Loucy (cell line): Measurements from ENCODE around the gene BCL2L15.

Source experiments
- H2AFZ ChIP-seq: fragments of 200-600 bp; sonication (generic); 2 replicates; pipeline ENCODE4 v1.6.0; 2016; ENCODE audit warnings: antibody characterized with exemption, mild to moderate bottlenecking, low read length, moderate library complexity
- H3F3A ChIP-seq: fragments of 200-600 bp; 2 replicates; pipeline ENCODE4 v1.6.0; 2016; ENCODE audit warnings: antibody characterized with exemption, low read depth, mild to moderate bottlenecking
- H3K27me3 ChIP-seq: fragments of 200-600 bp; sonication (generic); 2 replicates; pipeline ENCODE4 v1.6.1; 2014; ENCODE audit warnings: low read length, mild to moderate bottlenecking; ENCODE audit not compliant: insufficient read depth, poor library complexity, severe bottlenecking
- H3K36me3 ChIP-seq: fragments of 200-600 bp; sonication (generic); 2 replicates; pipeline ENCODE4 v1.6.1; 2016; ENCODE audit warnings: low read length; ENCODE audit not compliant: insufficient read depth
- H3K4me1 ChIP-seq: fragments of 200-600 bp; sonication (generic); 2 replicates; pipeline ENCODE4 v1.5.1; 2014; ENCODE audit warnings: low read length, mild to moderate bottlenecking; ENCODE audit not compliant: insufficient read depth, poor library complexity, severe bottlenecking
- H3K4me2 ChIP-seq: fragments of 200-600 bp; sonication (generic); 2 replicates; pipeline ENCODE4 v1.6.0; 2014; ENCODE audit warnings: antibody characterized with exemption, low read length, low read depth, mild to moderate bottlenecking; ENCODE audit not compliant: poor library complexity, severe bottlenecking
- H3K4me3 ChIP-seq: fragments of 200-600 bp; sonication (generic); 2 replicates; pipeline ENCODE4 v1.5.1; 2014; ENCODE audit warnings: low read length, mild to moderate bottlenecking, mixed read lengths; ENCODE audit not compliant: poor library complexity, severe bottlenecking
- H3K79me2 ChIP-seq: fragments of 200-600 bp; sonication (generic); 2 replicates; pipeline ENCODE4 v1.6.1; 2014; ENCODE audit warnings: low read length; ENCODE audit not compliant: insufficient read depth
- H3K9ac ChIP-seq: fragments of 200-600 bp; sonication (generic); 2 replicates; pipeline ENCODE4 v1.6.0; 2014; ENCODE audit warnings: mild to moderate bottlenecking, low read depth, low read length, moderate library complexity; ENCODE audit not compliant: poor library complexity, severe bottlenecking
- H3K9me2 ChIP-seq: fragments of 200-600 bp; sonication (generic); replicated peaks from 2 replicates; pipeline ENCODE4 v1.6.1; 2016; ENCODE audit warnings: low read depth, low read length, mixed read lengths
- H3K9me3 ChIP-seq: fragments of 200-600 bp; sonication (generic); 2 replicates; pipeline ENCODE4 v1.6.1; 2014; ENCODE audit warnings: mild to moderate bottlenecking, antibody characterized with exemption, low read length, low read depth; ENCODE audit not compliant: insufficient read depth
- H4K20me1 ChIP-seq: fragments of 200-600 bp; sonication (generic); 2 replicates; pipeline ENCODE4 v1.6.0; 2014; ENCODE audit warnings: antibody characterized with exemption, low read length, mild to moderate bottlenecking; ENCODE audit not compliant: insufficient read depth, poor library complexity, severe bottlenecking
- CTCF ChIP-seq: fragments of 200-600 bp; sonication (generic); conservative IDR thresholded peaks from 2 replicates; pipeline ENCODE4 v1.5.1; 2014; ENCODE audit warnings: mild to moderate bottlenecking, antibody characterized with exemption, low read length
- EZH2phosphoT487 ChIP-seq: fragments of 200-600 bp; IDR thresholded peaks from 2 replicates; pipeline ENCODE4 v1.6.1; 2018; ENCODE audit warnings: antibody characterized with exemption, mild to moderate bottlenecking, moderate library complexity, borderline replicate concordance

Gene BCL2L15

GRCh38 chr1:113860891-113861290 lies 26.5 kb downstream of the BCL2L15 start:
- no peak overlapping the region for H2AFZ ChIP-seq
- H3K4me3 ChIP-seq, result no peak overlapping the region

GRCh38 chr1:113859478-113860175 lies 27.8 kb downstream of the BCL2L15 start:
- H3K79me2 ChIP-seq, result 0 out of 2 replicates have a peak, but pooled peaks cover 9% of the 10 kb centered on the region
- TF ChIP-seq CTCF, result no peak
- no peak for TF ChIP-seq EZH2phosphoT487
- H3K9me3 ChIP-seq, result no peaks in the 10 kb centered on the region
- peaks cover 36% of the 10 kb centered on the region for H3K36me3 ChIP-seq
- no peak overlapping the region for H3K4me2 ChIP-seq
- H2AFZ ChIP-seq, result no peak overlapping the region
- H3K27me3 ChIP-seq, result no peaks in the 10 kb centered on the region
- H3K9me2 ChIP-seq, result no peaks in the 10 kb centered on the region
- H3K9ac ChIP-seq, result no peak overlapping the region
- no peaks in the 10 kb centered on the region for H3F3A ChIP-seq
- H4K20me1 ChIP-seq, result no peaks in the 10 kb centered on the region
- H3K4me1 ChIP-seq, result no peaks in the 10 kb centered on the region
- H3K4me3 ChIP-seq, result no peak overlapping the region

More at GRCh38 chr1:113860891-113861290, 26.5 kb downstream of the BCL2L15 start:
- H4K20me1 ChIP-seq, result no peaks in the 10 kb centered on the region
- TF ChIP-seq EZH2phosphoT487, result no peak
- H3K9me2 ChIP-seq, result no peaks in the 10 kb centered on the region
- H3K4me2 ChIP-seq, result no peak overlapping the region
- H3K9ac ChIP-seq, result no peak overlapping the region
- no peaks in the 10 kb centered on the region for H3K9me3 ChIP-seq
- peaks cover 22% of the 10 kb centered on the region; the same call in 1 of the 2 replicates for H3K79me2 ChIP-seq
- H3K27me3 ChIP-seq, result no peaks in the 10 kb centered on the region
- H3K4me1 ChIP-seq, result peaks cover 5% of the 10 kb centered on the region
- H3K36me3 ChIP-seq, result peaks cover 28% of the 10 kb centered on the region
- H3F3A ChIP-seq, result no peaks in the 10 kb centered on the region

GRCh38 chr1:113858982-113859381 lies 28.4 kb downstream of the BCL2L15 start:
- Histone ChIP-seq H3K9me3 (no peaks in the 10 kb centered on the region), H2AFZ (no peak overlapping the region), H3K36me3 (peaks cover 42% of the 10 kb centered on the region), H3K4me2 (no peak overlapping the region), H3K9me2 (no peaks in the 10 kb centered on the region), H3F3A (no peaks in the 10 kb centered on the region), H3K27me3 (no peaks in the 10 kb centered on the region), H3K4me3 (no peak overlapping the region), H3K9ac (no peak overlapping the region), H3K4me1 (no peaks in the 10 kb centered on the region), H3K79me2 (0 out of 2 replicates have a peak, but pooled peaks cover 5% of the 10 kb centered on the region), H4K20me1 (no peaks in the 10 kb centered on the region)
- TF ChIP-seq EZH2phosphoT487 (no peak), CTCF (no peak)

GRCh38 chr1:113858418-113858817 lies 29.0 kb downstream of the BCL2L15 start:
- Histone ChIP-seq H3K36me3 (peaks cover 42% of the 10 kb centered on the region), H3K9me2 (no peaks in the 10 kb centered on the region), H3K4me1 (no peaks in the 10 kb centered on the region), H3F3A (no peaks in the 10 kb centered on the region), H3K4me2 (no peak overlapping the region), H3K79me2 (0 out of 2 replicates have a peak, but pooled peaks cover 2% of the 10 kb centered on the region), H3K9me3 (no peaks in the 10 kb centered on the region), H3K4me3 (no peak overlapping the region), H3K9ac (no peak overlapping the region), H2AFZ (no peak overlapping the region), H3K27me3 (no peaks in the 10 kb centered on the region), H4K20me1 (no peaks in the 10 kb centered on the region)
- TF ChIP-seq CTCF, result no peak
- no peak for TF ChIP-seq EZH2phosphoT487
